Eye (tissue), 1 donor: Measurements from ENCODE around the gene WBP1.
"Not testable (repeated sequence)": the region's sequence is repeated elsewhere in the genome, so short reads cannot be mapped to it uniquely, and the experiment has no call there.

Source experiments
- DNase-seq: peaks from one replicate; pipeline ENCODE4 v3.0.0-alpha.2; 2015

Gene WBP1

GRCh38 chr2:74483675-74484164 lies 25.5 kb downstream of the WBP1 start:
- not testable (repeated sequence) for DNase-seq

GRCh38 chr2:74486141-74486540 lies 27.9 kb downstream of the WBP1 start:
- no peak for DNase-seq

- DNase-seq, result no peak
Measured at GRCh38 chr2:74488643-74489481, 30.6 kb downstream of the WBP1 start.

- DNase-seq, result no peak
Measured at GRCh38 chr2:74489906-74490305, 31.7 kb downstream of the WBP1 start.

GRCh38 chr2:74491648-74492544 lies 33.7 kb downstream of the WBP1 start:
- no peak for DNase-seq

GRCh38 chr2:74493546-74493945 lies 35.3 kb downstream of the WBP1 start:
- no peak for DNase-seq

GRCh38 chr2:74495440-74495839 lies 37.2 kb downstream of the WBP1 start:
- DNase-seq, result no peak

GRCh38 chr2:74496997-74497776 lies 38.9 kb downstream of the WBP1 start:
- no peak for DNase-seq

GRCh38 chr2:74497777-74498499 lies 39.7 kb downstream of the WBP1 start:
- DNase-seq, result peak; percentile 53

GRCh38 chr2:74498500-74499266 lies 40.4 kb downstream of the WBP1 start:
- DNase-seq, result peak; percentile 77

- DNase-seq, result peak; percentile 66
Measured at GRCh38 chr2:74499267-74499939, 41.2 kb downstream of the WBP1 start, which contains the start of gene LBX2. TSS of gene LBX2 (minus strand) at chr2:74499603. CDS start at chr2:74499537, 66 bp downstream.

- no peak for DNase-seq
Measured at GRCh38 chr2:74499940-74500577, 41.8 kb downstream of the WBP1 start.

- DNase-seq, result no peak
Measured at GRCh38 chr2:74500578-74500946, 42.3 kb downstream of the WBP1 start.

- DNase-seq, result peak; percentile 43
Measured at GRCh38 chr2:74501335-74502071, 43.3 kb downstream of the WBP1 start.

GRCh38 chr2:74502147-74502719 lies 44.0 kb downstream of the WBP1 start:
- peak; percentile 48 for DNase-seq

- DNase-seq, result peak; percentile 70
Measured at GRCh38 chr2:74502720-74503505, 44.7 kb downstream of the WBP1 start.

- peak; percentile 26 for DNase-seq
Measured at GRCh38 chr2:74503506-74504475, 45.6 kb downstream of the WBP1 start.
